GM23248 (cell line): ENCODE data around the gene NGEF. TPM values are rescaled to one million over a fixed set of nuclear protein-coding genes. Genes with fewer than 3 reads are reported as not detected.

Experiments used
- DNase-seq: peaks from one replicate; pipeline ENCODE4 v3.0.0-alpha.2; 2015
- H2AFZ ChIP-seq: fragments of 200-600 bp; sonication (generic); 2 replicates; pipeline ENCODE4 v1.6.1; 2016; ENCODE audit warnings: antibody characterized with exemption
- H3F3A ChIP-seq: fragments of 200-600 bp; sonication (generic); 2 replicates; pipeline ENCODE4 v1.6.1; 2016; ENCODE audit warnings: mild to moderate bottlenecking, antibody characterized with exemption, mixed run types; ENCODE audit not compliant: insufficient read depth
- H3K27ac ChIP-seq: fragments of 200-600 bp; sonication (generic); 2 replicates; pipeline ENCODE4 v1.5.1; 2016; ENCODE audit warnings: mild to moderate bottlenecking
- H3K27me3 ChIP-seq: fragments of 200-600 bp; sonication (generic); replicated peaks from 2 replicates; pipeline ENCODE4 v1.6.1; 2016; ENCODE audit warnings: mild to moderate bottlenecking; ENCODE audit not compliant: insufficient read depth
- H3K36me3 ChIP-seq: fragments of 200-600 bp; sonication (generic); 2 replicates; pipeline ENCODE4 v1.6.1; 2016; ENCODE audit warnings: low read depth, mild to moderate bottlenecking
- H3K4me1 ChIP-seq: fragments of 200-600 bp; sonication (generic); 2 replicates; pipeline ENCODE4 v1.6.1; 2016; ENCODE audit warnings: mild to moderate bottlenecking; ENCODE audit not compliant: insufficient read depth
- H3K4me2 ChIP-seq: fragments of 200-600 bp; sonication (generic); one replicate; pipeline ENCODE4 v1.6.1; 2016; ENCODE audit warnings: mild to moderate bottlenecking; ENCODE audit not compliant: unreplicated experiment
- H3K4me3 ChIP-seq: fragments of 200-600 bp; sonication (generic); 2 replicates; pipeline ENCODE4 v1.5.1; 2016; ENCODE audit warnings: mild to moderate bottlenecking
- H3K79me2 ChIP-seq: fragments of 200-600 bp; sonication (generic); 2 replicates; pipeline ENCODE4 v1.6.1; 2016; ENCODE audit warnings: mild to moderate bottlenecking; ENCODE audit not compliant: insufficient read depth
- H3K9ac ChIP-seq: fragments of 200-600 bp; sonication (generic); 2 replicates; pipeline ENCODE4 v1.6.1; 2016; ENCODE audit warnings: mild to moderate bottlenecking
- H3K9me2 ChIP-seq: fragments of 200-600 bp; sonication (generic); 2 replicates; pipeline ENCODE4 v1.6.1; 2016; ENCODE audit warnings: mixed run types, mild to moderate bottlenecking, moderate library complexity; ENCODE audit not compliant: insufficient read depth
- H3K9me3 ChIP-seq: fragments of 200-600 bp; sonication (generic); one replicate; pipeline ENCODE4 v1.6.1; 2017; ENCODE audit warnings: low read depth
- H4K20me1 ChIP-seq: fragments of 200-600 bp; sonication (generic); 2 replicates; pipeline ENCODE4 v1.6.0; 2016; ENCODE audit not compliant: insufficient read depth
- EZH2 ChIP-seq: fragments of 200-600 bp; sonication (generic); IDR thresholded peaks from 2 replicates; pipeline ENCODE4 v1.6.1; 2018; ENCODE audit warnings: antibody characterized with exemption, mild to moderate bottlenecking; ENCODE audit not compliant: insufficient read depth, poor library complexity, severe bottlenecking
- EZH2phosphoT487 ChIP-seq: fragments of 200-600 bp; sonication (generic); IDR thresholded peaks from 2 replicates; pipeline ENCODE4 v1.6.1; 2018; ENCODE audit warnings: antibody characterized with exemption, moderate library complexity, mild to moderate bottlenecking, low read depth; ENCODE audit not compliant: insufficient read depth
- WGBS, 2 experiments: methylation state at CpG; one replicate each; pipeline ENCODE4 v1.1.6; 2015 to 2017; ENCODE audit warnings: low lambda C conversion rate in 2 of 2, low coverage in 1 of 2; ENCODE audit errors: missing lambda C conversion rate in 2 of 2; 5-methylcytosine and 5-hydroxymethylcytosine counted together
- in situ Hi-C: fragments of 300-500 bp; cut with MboI; formaldehyde crosslinking; loops from 2 replicates; pipeline ENCODE4 v1.15.0; 2020
- polyA plus RNA-seq: library from polyadenylated mRNA; unstranded; fragments of >200 nt; fragmentation: Nextera tagmentation; extraction: Ambion mirVana; gene quantifications from 2 replicates; pipeline ENCODE4 v1.2.1, GENCODE V29; 2016
- total RNA-seq: library from RNA; depleted of rRNA; stranded (reverse); fragments of >200 nt; shearing (Covaris generic); gene quantifications from 2 replicates; pipeline ENCODE4 v1.2.3, GENCODE V29; 2014

Gene NGEF
- total and polyA plus RNA-seq, 2 experiments from 2014 or later = 0.43 TPM; not detected in 1

DNA sequence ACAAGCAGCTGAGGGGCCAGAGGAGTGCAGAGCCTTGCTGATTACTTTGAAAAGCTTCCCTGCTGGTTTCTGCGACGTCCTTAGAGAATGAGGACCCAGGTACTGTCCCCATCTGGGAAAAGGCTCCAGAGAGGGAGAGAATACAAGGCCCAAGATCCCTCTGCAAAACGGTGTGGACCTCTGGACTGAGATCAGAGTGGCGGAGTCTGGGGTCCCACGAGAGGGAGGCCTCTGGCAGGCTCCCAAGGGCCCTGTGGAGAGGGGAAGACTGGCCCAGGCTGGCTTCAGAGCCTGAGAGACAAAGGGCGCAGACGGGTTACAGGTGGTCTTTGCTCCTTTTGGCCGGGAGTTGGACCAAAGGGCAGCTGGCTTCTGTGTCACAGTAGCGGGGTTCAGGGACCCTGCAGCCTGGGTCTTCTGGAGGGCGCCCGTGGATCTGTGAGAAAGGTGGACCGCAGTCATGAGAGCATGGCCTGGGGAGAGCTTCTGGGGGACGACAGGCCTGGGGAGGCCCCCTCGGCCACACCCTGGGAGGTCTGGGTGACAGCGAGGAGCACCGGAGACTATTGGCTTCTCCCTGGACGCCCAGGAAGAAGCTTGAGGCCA is 142.2 kb downstream of the NGEF start:
- Histone ChIP-seq H4K20me1 (no peaks in the 10 kb centered on the region), H3K4me1 (no peaks in the 10 kb centered on the region), H3K36me3 (no peaks in the 10 kb centered on the region), H3F3A (no peaks in the 10 kb centered on the region), H3K9me3 (no peaks in the 10 kb centered on the region), H3K79me2 (no peaks in the 10 kb centered on the region), H3K9me2 (no peaks in the 10 kb centered on the region), H3K4me2 (no peak overlapping the region), H2AFZ (no peak overlapping the region), H3K4me3 (no peak overlapping the region), H3K9ac (no peak overlapping the region), H3K27me3 (no peaks in the 10 kb centered on the region), H3K27ac (no peak overlapping the region)
- no peak for DNase-seq
- in situ Hi-C loops = no loop called here
- 79% methylated on average over 17 of the region's 17 CpGs for WGBS, 2 experiments
- TF ChIP-seq EZH2 (no peak), EZH2phosphoT487 (no peak)

DNA sequence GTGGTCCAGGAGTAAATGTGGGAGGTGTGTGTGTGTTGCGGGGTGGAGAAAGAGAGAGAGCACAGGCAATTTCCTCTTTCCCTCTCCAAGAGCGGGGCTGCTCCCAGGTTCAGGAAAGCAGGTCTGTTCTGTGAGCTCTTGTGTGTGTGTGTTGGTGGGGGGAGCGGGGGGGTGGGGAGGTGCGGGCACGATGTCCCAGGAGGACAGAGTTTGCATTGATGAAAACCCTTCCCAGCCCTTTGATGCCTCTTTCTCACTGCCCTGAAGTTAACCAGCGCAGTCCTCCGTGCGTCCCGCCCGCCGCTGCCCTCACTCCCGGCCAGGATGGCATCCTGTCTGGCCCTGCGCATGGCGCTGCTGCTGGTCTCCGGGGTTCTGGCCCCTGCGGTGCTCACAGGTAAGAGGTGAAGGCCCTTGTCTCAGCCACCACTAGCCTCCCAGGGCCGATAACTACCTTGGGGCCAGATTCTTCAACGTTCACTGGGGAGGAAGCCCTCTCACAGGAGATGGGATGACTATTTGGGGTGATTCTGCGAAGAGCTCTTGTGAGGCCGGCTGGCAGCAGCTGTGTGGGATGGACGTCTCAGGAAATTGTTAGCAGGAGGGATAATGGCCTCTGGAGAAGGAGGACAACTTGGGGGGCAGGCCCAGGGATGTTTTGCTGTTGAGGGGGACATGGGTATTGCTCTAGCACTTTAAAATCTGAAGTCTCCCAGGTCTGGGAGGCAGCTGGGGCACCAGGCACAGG is 142.9 kb downstream of the NGEF start, which contains the start of gene SNORC:
SNORC (plus strand) TSS at position 247 of the 748 bp plus-strand sequence; CDS start at position 325, 78 bp downstream.
- H3K4me3 ChIP-seq = no peak within 1 kb of the TSS
- no peak within 1 kb of the TSS for H3K9ac ChIP-seq
- in situ Hi-C loops = no loop called here
- H3F3A ChIP-seq = no peaks in the 10 kb centered on the region
- WGBS, 2 experiments = 76 to 85% methylated on average over 15 to 21 of the region's 21 CpGs
- no peak within 1 kb of the TSS for H3K27ac ChIP-seq
- no peaks in the 10 kb centered on the region for H3K79me2 ChIP-seq
- no peak within 1 kb of the TSS for H2AFZ ChIP-seq
- no peak for DNase-seq
- H4K20me1 ChIP-seq = no peaks in the 10 kb centered on the region
- TF ChIP-seq EZH2phosphoT487 (no peak), EZH2 (no peak)
- no peak within 1 kb of the TSS for H3K4me2 ChIP-seq
- H3K36me3 ChIP-seq = no peaks in the 10 kb centered on the region
- no peaks in the 10 kb centered on the region for H3K27me3 ChIP-seq
- H3K9me2 ChIP-seq = no peaks in the 10 kb centered on the region
- H3K9me3 ChIP-seq = no peaks in the 10 kb centered on the region
- no peaks in the 10 kb centered on the region for H3K4me1 ChIP-seq

DNA sequence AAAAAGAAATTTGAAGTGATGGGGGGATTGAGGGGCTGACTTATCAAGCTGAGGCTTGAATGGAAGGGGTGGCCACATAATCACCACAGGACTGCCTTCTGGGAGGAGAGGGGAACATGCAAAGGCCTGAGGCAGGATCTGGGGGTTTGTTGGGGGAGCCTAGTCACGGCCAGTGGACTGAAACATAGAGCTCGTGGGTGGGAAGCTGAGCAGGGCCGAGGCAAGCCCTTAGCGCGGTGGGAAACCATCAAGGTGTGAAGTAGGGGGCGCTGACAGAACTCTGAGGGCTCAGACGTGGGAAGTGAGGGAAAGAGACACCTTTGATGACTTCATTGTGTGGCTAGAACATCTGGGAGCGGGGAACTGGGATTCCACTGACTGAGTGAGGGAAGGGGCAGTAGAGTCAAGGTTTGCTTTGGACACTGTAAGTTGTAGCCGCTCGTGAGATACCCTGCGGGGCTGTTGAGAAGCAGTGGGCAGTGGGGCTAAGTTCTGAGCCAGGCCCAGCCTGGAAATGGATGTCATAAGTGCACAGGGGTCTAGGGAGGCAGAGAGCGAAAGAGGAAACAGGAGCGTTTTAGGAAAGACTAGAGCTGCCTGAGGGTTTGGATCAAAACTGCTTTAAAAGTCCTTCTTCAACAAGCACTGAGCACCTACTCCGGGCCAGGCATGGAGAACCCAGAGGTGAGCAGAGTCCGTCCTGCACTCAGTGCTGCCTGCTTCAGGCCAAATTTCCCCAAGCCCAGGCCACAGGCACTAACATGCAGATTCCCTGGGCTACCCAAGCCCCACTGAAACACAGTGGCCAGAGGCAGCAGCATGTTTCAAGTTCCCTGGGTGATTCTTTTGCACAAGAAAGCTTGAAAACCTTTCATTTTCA is 143.7 kb downstream of the NGEF start:
- Histone ChIP-seq H3K36me3 (no peaks in the 10 kb centered on the region), H3K4me2 (no peak overlapping the region), H3K9me2 (no peaks in the 10 kb centered on the region), H3K79me2 (no peaks in the 10 kb centered on the region), H4K20me1 (no peaks in the 10 kb centered on the region), H3K9me3 (no peaks in the 10 kb centered on the region), H2AFZ (no peak overlapping the region), H3K4me3 (no peak overlapping the region), H3K27ac (no peak overlapping the region), H3K9ac (no peak overlapping the region), H3F3A (no peaks in the 10 kb centered on the region), H3K4me1 (no peaks in the 10 kb centered on the region), H3K27me3 (no peaks in the 10 kb centered on the region)
- in situ Hi-C loops = no loop called here
- 58 to 66% methylated on average over 14 to 15 of the region's 15 CpGs for WGBS, 2 experiments
- TF ChIP-seq EZH2phosphoT487 (no peak), EZH2 (no peak)
- DNase-seq = no peak

DNA sequence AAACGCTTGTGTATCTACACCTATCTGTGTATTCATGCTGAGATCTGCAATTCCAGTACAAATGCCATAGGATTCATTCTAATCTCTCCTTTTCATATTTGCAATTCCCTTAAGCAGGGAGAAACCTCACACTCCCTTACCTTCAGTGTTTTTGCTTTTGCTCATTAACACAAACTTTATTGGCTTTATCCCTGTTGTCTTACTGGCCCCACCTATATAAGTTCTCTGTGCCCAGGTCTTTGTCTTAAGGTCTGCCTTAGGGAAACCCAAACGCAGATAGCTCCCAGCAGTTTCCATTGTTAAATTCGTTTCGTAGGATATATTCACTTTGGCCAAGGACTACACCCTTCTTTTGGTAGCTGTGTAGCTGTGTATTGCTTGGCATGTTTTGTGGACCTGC is 147.0 kb downstream of the NGEF start:
- H2AFZ ChIP-seq = no peak overlapping the region
- no peak overlapping the region for H3K4me2 ChIP-seq
- H3K4me3 ChIP-seq = no peak overlapping the region
- H3K9me3 ChIP-seq = no peaks in the 10 kb centered on the region
- no peak overlapping the region for H3K27ac ChIP-seq
- H3K36me3 ChIP-seq = no peaks in the 10 kb centered on the region; the same call in 1 of the 2 replicates
- H3K9ac ChIP-seq = no peak overlapping the region
- no peak for TF ChIP-seq EZH2phosphoT487
- TF ChIP-seq EZH2 = no peak
- no peaks in the 10 kb centered on the region for H3F3A ChIP-seq
- in situ Hi-C loops = no loop called here
- 83 to 94% methylated on average over 4 of the region's 4 CpGs for whole genome bisulfite sequencing, 2 experiments
- H4K20me1 ChIP-seq = no peaks in the 10 kb centered on the region
- no peaks in the 10 kb centered on the region for H3K4me1 ChIP-seq
- no peaks in the 10 kb centered on the region for H3K9me2 ChIP-seq
- no peaks in the 10 kb centered on the region for H3K79me2 ChIP-seq
- H3K27me3 ChIP-seq = no peaks in the 10 kb centered on the region
- no peak for DNase-seq
